A549 (cell line): Measurements from ENCODE around the gene XCR1.

Source experiments
- ATOH8 ChIP-seq: fragments of 250-450 bp; sonication (Bioruptor Pico); IDR thresholded peaks from 2 replicates; pipeline ENCODE4 v1.5.0; 2020; ENCODE audit warnings: low read depth, mild to moderate bottlenecking, moderate library complexity
- BCL3 ChIP-seq: fragments of >200 bp; sonication (Bioruptor Twin); formaldehyde crosslinking; IDR thresholded peaks from 3 replicates; pipeline ENCODE4 v1.6.1; 2016
- CEBPB ChIP-seq, 2 experiments: fragments of >200 bp in 1 of 2; sonication (Bioruptor Twin) in 1 of 2; formaldehyde crosslinking in 1 of 2; IDR thresholded peaks; 2 replicates each; pipeline ENCODE4 v1.6.1; 2012 to 2016
- CTCF ChIP-seq: fragments of >200 bp; sonication (Bioruptor Twin); formaldehyde crosslinking; IDR thresholded peaks from 3 replicates; pipeline ENCODE4 v1.5.1; 2016
- EP300 ChIP-seq, 2 experiments: fragments of >200 bp; sonication (Bioruptor Twin); formaldehyde crosslinking; IDR thresholded peaks; 2 replicates in 1 of 2; 3 replicates in 1 of 2; pipeline ENCODE4 v1.6.1; 2016 to 2017
- HDAC2 ChIP-seq: fragments of 200-600 bp; sonication (generic); IDR thresholded peaks from 2 replicates; pipeline ENCODE4 v1.6.1; 2016
- MAX ChIP-seq: IDR thresholded peaks from 2 replicates; pipeline ENCODE4 v1.6.1; 2012
- MAZ ChIP-seq: fragments of 150-350 bp; IDR thresholded peaks from 2 replicates; pipeline ENCODE4 v1.6.1; 2014; ENCODE audit warnings: antibody characterized with exemption, low read depth, low read length, borderline replicate concordance
- PBX3 ChIP-seq: IDR thresholded peaks from 2 replicates; pipeline ENCODE4 v1.6.1; 2012
- POLR2A ChIP-seq: IDR thresholded peaks from 2 replicates; pipeline ENCODE4 v1.6.1; 2012; ENCODE audit warnings: mild to moderate bottlenecking, low read length
- POLR2AphosphoS2 ChIP-seq: conservative IDR thresholded peaks from 2 replicates; pipeline ENCODE4 v1.6.1; 2012; ENCODE audit warnings: low read length, improper control_type of control experiment, inconsistent platforms
- REST ChIP-seq: fragments of 200-600 bp; sonication (generic); IDR thresholded peaks from 2 replicates; pipeline ENCODE4 v1.6.1; 2016; ENCODE audit warnings: antibody characterized with exemption, mild to moderate bottlenecking, moderate library complexity

- TF ChIP-seq POLR2A (no peak), PBX3 (no peak), CEBPB (IDR thresholded peaks at IDR 0.05) (no peak), MAZ (no peak), HDAC2 (no peak), BCL3 (no peak), REST (no peak), CTCF (no peak), MAX (no peak), ATOH8 (CRISPR knock-in tag) (no peak), EP300 (IDR thresholded peaks at IDR 0.05) (no peak), POLR2AphosphoS2 (no peak)
Measured at GRCh38 chr3:46070595-46071093, 43.4 kb upstream of the XCR1 start.
